Immature natural killer cell (primary cell): ENCODE results near the gene SOST. TPM values are rescaled to one million over a fixed set of nuclear protein-coding genes. Genes with fewer than 3 reads are reported as not detected.

Source experiments
- DNase-seq, 3 donors: peaks; one replicate each; pipeline ENCODE4 v3.0.0; 2022; ENCODE audit warnings: mixed read lengths in 1 of 3
- H3K27ac Mint-ChIP-seq, 6 donors: one replicate each; pipeline ENCODE4 v1.8.0; 2020; ENCODE audit warnings: mixed read lengths in 6 of 6, mild to moderate bottlenecking in 5 of 6, inconsistent platforms in 4 of 6, moderate library complexity in 3 of 6
- H3K27me3 Mint-ChIP-seq, 3 donors: one replicate each; pipeline ENCODE4 v1.8.0; 2020 to 2021; ENCODE audit warnings: low read depth in 3 of 3, mild to moderate bottlenecking in 3 of 3, mixed read lengths in 3 of 3, moderate library complexity in 3 of 3, inconsistent platforms in 1 of 3
- H3K36me3 Mint-ChIP-seq, 3 donors: one replicate each; pipeline ENCODE4 v1.8.0; 2020; ENCODE audit warnings: mixed read lengths in 3 of 3, inconsistent platforms in 2 of 3, mild to moderate bottlenecking in 2 of 3
- H3K4me1 Mint-ChIP-seq, 2 donors: one replicate each; pipeline ENCODE4 v1.8.0; 2020; ENCODE audit warnings: inconsistent platforms in 2 of 2, mild to moderate bottlenecking in 2 of 2, mixed read lengths in 2 of 2, moderate library complexity in 1 of 2
- H3K4me3 Mint-ChIP-seq, 5 donors: one replicate each; pipeline ENCODE4 v1.8.0; 2020; ENCODE audit warnings: mild to moderate bottlenecking in 5 of 5, mixed read lengths in 5 of 5, inconsistent platforms in 3 of 5, moderate library complexity in 3 of 5
- H3K9me3 Mint-ChIP-seq, 6 donors: one replicate each; pipeline ENCODE4 v1.8.0; 2020; ENCODE audit warnings: mild to moderate bottlenecking in 6 of 6, mixed read lengths in 6 of 6, inconsistent platforms in 4 of 6, moderate library complexity in 3 of 6
- polyA plus RNA-seq, 3 donors: library from polyadenylated mRNA; unstranded; fragments of 300-500 nt; fragmentation: Illumina TruSeq; gene quantifications; one replicate each; pipeline ENCODE4 v1.2.3, GENCODE V29; 2021

The SOST gene
- polyA plus RNA-seq, 3 donors from 2014 or later = 0.10 TPM; not detected in 2

GRCh38 chr17:43722269-43722619 lies 36.3 kb downstream of the SOST start:
- H3K27me3 Mint-ChIP-seq = peaks cover 3 to 10% (median 3%) of the 10 kb centered on the region in 3 donors
- no peaks in the 10 kb centered on the region for H3K9me3 Mint-ChIP-seq
- DNase-seq = no peak
- H3K27ac Mint-ChIP-seq = no peak overlapping the region
- H3K36me3 Mint-ChIP-seq = no peaks in the 10 kb centered on the region
- no peak overlapping the region for H3K4me3 Mint-ChIP-seq
- H3K4me1 Mint-ChIP-seq = peaks cover 8 to 11% of the 10 kb centered on the region in 2 donors

GRCh38 chr17:43721537-43722268 lies 36.9 kb downstream of the SOST start:
- peak overlapping the region; percentile 77 to 93 (median 86) for H3K4me3 Mint-ChIP-seq
- H3K27ac Mint-ChIP-seq = peak overlapping the region in 5 of 6 donors; percentile 20 to 85 (median 57)
- no peak for DNase-seq
- no peaks in the 10 kb centered on the region for H3K9me3 Mint-ChIP-seq
- peaks cover 3 to 10% (median 6%) of the 10 kb centered on the region in 3 donors for H3K27me3 Mint-ChIP-seq
- no peaks in the 10 kb centered on the region for H3K36me3 Mint-ChIP-seq
- H3K4me1 Mint-ChIP-seq = peaks cover 8 to 11% of the 10 kb centered on the region in 2 donors

- Mint-ChIP-seq H3K4me3 (peak overlapping the region; percentile 91 to 99 (median 96)), H3K27ac (peak overlapping the region; percentile 87 to 97 (median 96)), H3K36me3 (no peaks in the 10 kb centered on the region), H3K4me1 (peaks cover 8 to 11% of the 10 kb centered on the region in 2 donors), H3K27me3 (peaks cover 4 to 13% (median 6%) of the 10 kb centered on the region in 3 donors), H3K9me3 (no peaks in the 10 kb centered on the region)
- DNase-seq = peak; percentile 73 to 76 (median 73)
Observed at GRCh38 chr17:43720311-43721060, 38.1 kb downstream of the SOST start.

GRCh38 chr17:43719578-43719977 lies 39.0 kb downstream of the SOST start:
- Mint-ChIP-seq H3K4me3 (peak overlapping the region; percentile 91 to 99 (median 96)), H3K27ac (peak overlapping the region in 2 of 6 donors; percentile 95 to 97), H3K4me1 (peaks cover 11 to 13% of the 10 kb centered on the region in 2 donors), H3K27me3 (peaks cover 9 to 21% (median 12%) of the 10 kb centered on the region in 3 donors), H3K36me3 (no peaks in the 10 kb centered on the region), H3K9me3 (no peaks in the 10 kb centered on the region)
- no peak for DNase-seq

GRCh38 chr17:43718544-43718943 lies 40.0 kb downstream of the SOST start:
- H3K27ac Mint-ChIP-seq = no peak overlapping the region
- DNase-seq = no peak
- H3K27me3 Mint-ChIP-seq = peaks cover 10 to 24% (median 19%) of the 10 kb centered on the region in 3 donors
- peaks cover 20% of the 10 kb centered on the region in 2 donors for H3K4me1 Mint-ChIP-seq
- no peaks in the 10 kb centered on the region for H3K9me3 Mint-ChIP-seq
- no peaks in the 10 kb centered on the region for H3K36me3 Mint-ChIP-seq
- peak overlapping the region in 1 of 5 donors; percentile 12 for H3K4me3 Mint-ChIP-seq

GRCh38 chr17:43717913-43718312 lies 40.7 kb downstream of the SOST start:
- H3K4me3 Mint-ChIP-seq = no peak overlapping the region
- peaks cover 24 to 26% of the 10 kb centered on the region in 2 donors for H3K4me1 Mint-ChIP-seq
- no peaks in the 10 kb centered on the region for H3K9me3 Mint-ChIP-seq
- no peak for DNase-seq
- H3K27ac Mint-ChIP-seq = no peak overlapping the region
- H3K27me3 Mint-ChIP-seq = peaks cover 11 to 24% (median 19%) of the 10 kb centered on the region in 3 donors
- H3K36me3 Mint-ChIP-seq = no peaks in the 10 kb centered on the region

GRCh38 chr17:43714465-43715149 lies 44.0 kb downstream of the SOST start:
- H3K9me3 Mint-ChIP-seq = no peaks in the 10 kb centered on the region
- H3K27me3 Mint-ChIP-seq = peaks cover 18 to 23% (median 21%) of the 10 kb centered on the region in 3 donors
- no peaks in the 10 kb centered on the region for H3K36me3 Mint-ChIP-seq
- no peak for DNase-seq
- peaks cover 13 to 19% of the 10 kb centered on the region in 2 donors for H3K4me1 Mint-ChIP-seq
- peak overlapping the region in 1 of 6 donors; percentile 74 for H3K27ac Mint-ChIP-seq
- peak overlapping the region; percentile 29 to 76 (median 69) for H3K4me3 Mint-ChIP-seq

GRCh38 chr17:43713494-43714162 lies 45.0 kb downstream of the SOST start:
- peak in 1 of 3 donors; percentile 17 for DNase-seq
- Mint-ChIP-seq H3K9me3 (no peaks in the 10 kb centered on the region), H3K4me3 (peak overlapping the region; percentile 29 to 76 (median 69))

GRCh38 chr17:43712397-43712796 lies 46.2 kb downstream of the SOST start:
- Mint-ChIP-seq H3K36me3 (no peaks in the 10 kb centered on the region), H3K4me1 (peaks cover 13 to 19% of the 10 kb centered on the region in 2 donors), H3K27ac (no peak overlapping the region), H3K27me3 (peaks cover 18 to 23% (median 23%) of the 10 kb centered on the region in 3 donors), H3K9me3 (no peaks in the 10 kb centered on the region), H3K4me3 (no peak overlapping the region)
- no peak for DNase-seq

More at GRCh38 chr17:43713494-43714162, 45.0 kb downstream of the SOST start:
- no peak overlapping the region for H3K27ac Mint-ChIP-seq
- peaks cover 13 to 19% of the 10 kb centered on the region in 2 donors for H3K4me1 Mint-ChIP-seq
- H3K36me3 Mint-ChIP-seq = no peaks in the 10 kb centered on the region
- H3K27me3 Mint-ChIP-seq = peaks cover 18 to 23% (median 23%) of the 10 kb centered on the region in 3 donors

DNA sequence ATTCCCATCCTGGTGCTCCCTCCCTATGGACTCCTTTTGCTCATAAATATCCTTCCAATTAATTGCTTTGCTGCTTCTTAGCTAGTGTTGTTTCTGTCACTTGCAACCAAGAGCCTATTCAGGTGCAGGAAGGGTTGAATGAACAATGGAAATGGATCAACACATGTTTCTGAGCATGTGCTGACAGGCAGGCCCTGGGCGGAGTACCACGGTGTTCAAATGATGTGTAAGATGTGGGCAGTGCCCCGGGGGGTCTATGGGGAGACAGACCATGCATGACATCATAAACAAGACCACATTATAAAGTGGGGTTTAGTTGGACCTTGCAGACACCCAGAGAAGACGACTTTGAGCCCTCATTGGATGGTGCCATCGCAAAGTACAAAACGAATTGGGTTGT lies 48.5 kb downstream of the SOST start:
- Mint-ChIP-seq H3K4me3 (no peak overlapping the region), H3K36me3 (no peaks in the 10 kb centered on the region), H3K27ac (no peak overlapping the region), H3K4me1 (peaks cover 13 to 19% of the 10 kb centered on the region in 2 donors), H3K27me3 (peaks cover 19 to 28% (median 19%) of the 10 kb centered on the region in 3 donors), H3K9me3 (no peaks in the 10 kb centered on the region)
- DNase-seq = no peak

GRCh38 chr17:43709210-43709609 lies 49.4 kb downstream of the SOST start:
- Mint-ChIP-seq H3K4me3 (no peak overlapping the region), H3K9me3 (no peaks in the 10 kb centered on the region), H3K36me3 (no peaks in the 10 kb centered on the region), H3K27me3 (peaks cover 13 to 22% (median 15%) of the 10 kb centered on the region in 3 donors), H3K27ac (no peak overlapping the region), H3K4me1 (peaks cover 7 to 12% of the 10 kb centered on the region in 2 donors)
- no peak for DNase-seq

GRCh38 chr17:43707184-43707583 lies 51.4 kb downstream of the SOST start:
- DNase-seq = no peak
- Mint-ChIP-seq H3K27me3 (peaks cover 17 to 28% (median 18%) of the 10 kb centered on the region in 3 donors), H3K36me3 (no peaks in the 10 kb centered on the region), H3K4me1 (peaks cover 9 to 11% of the 10 kb centered on the region in 2 donors), H3K4me3 (no peak overlapping the region), H3K9me3 (no peaks in the 10 kb centered on the region), H3K27ac (no peak overlapping the region)

DNA sequence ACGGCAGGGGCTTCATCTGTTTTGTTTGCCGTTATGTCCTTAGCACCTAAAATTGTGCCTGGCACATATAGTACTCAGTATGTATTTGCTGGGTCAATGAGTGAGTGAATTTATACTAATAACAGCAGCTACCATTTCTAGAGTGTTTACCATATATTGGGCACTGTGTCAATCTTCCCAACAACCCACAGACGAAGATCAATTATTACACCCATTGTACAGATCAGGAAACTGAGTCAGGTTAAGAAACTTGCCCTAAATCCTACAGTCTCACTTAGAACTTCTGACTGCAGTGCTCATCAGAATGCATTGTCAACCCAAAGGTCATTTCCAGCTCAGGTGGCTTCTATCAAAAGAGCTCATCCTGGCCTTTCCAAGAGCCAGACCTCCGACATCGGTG lies 52.4 kb downstream of the SOST start:
- Mint-ChIP-seq H3K27ac (peak overlapping the region in 1 of 6 donors; percentile 57), H3K9me3 (no peaks in the 10 kb centered on the region), H3K4me3 (no peak overlapping the region), H3K27me3 (peaks cover 21 to 33% (median 21%) of the 10 kb centered on the region in 3 donors), H3K36me3 (no peaks in the 10 kb centered on the region), H3K4me1 (peaks cover 16 to 18% of the 10 kb centered on the region in 2 donors)
- no peak for DNase-seq
